Right renal pelvis (tissue), 4 donors: ENCODE measurements around the gene SPATA20. TPM values are rescaled to one million over a fixed set of nuclear protein-coding genes. Genes with fewer than 3 reads are reported as not detected.

Experiments used
- DNase-seq, 4 donors: peaks; one replicate each; pipeline ENCODE4 v3.0.0-alpha.2; 2013; ENCODE audit warnings: low read depth in 4 of 4, low spot score in 3 of 4, missing footprints in 1 of 4
- polyA plus RNA-seq, 4 donors: library from polyadenylated mRNA; unstranded; fragments of 120-200 nt; gene quantifications; one replicate each; pipeline ENCODE4 v1.2.1, GENCODE V29; 2013; ENCODE audit not compliant: insufficient read length in 4 of 4

The SPATA20 gene
- polyA plus RNA-seq, 4 donors: 52.2 to 62.3 (median 53.7) TPM

- DNase-seq: no peak
These were observed 27.1 kb downstream of the SPATA20 start for GRCh38 chr17:50573866-50574611.

- no peak for DNase-seq
These were observed 28.7 kb downstream of the SPATA20 start for GRCh38 chr17:50575581-50576210.

GRCh38 chr17:50576864-50577263 is 29.9 kb downstream of the SPATA20 start:
- DNase-seq: no peak

- no peak for DNase-seq
These were observed 30.5 kb downstream of the SPATA20 start for GRCh38 chr17:50577451-50577954.

- no peak for DNase-seq
These were observed 31.2 kb downstream of the SPATA20 start for GRCh38 chr17:50578173-50578572.

GRCh38 chr17:50579399-50579798 is 32.4 kb downstream of the SPATA20 start:
- no peak for DNase-seq

GRCh38 chr17:50580646-50581045 is 33.7 kb downstream of the SPATA20 start:
- DNase-seq: no peak

- DNase-seq: no peak
These were observed 34.3 kb downstream of the SPATA20 start for GRCh38 chr17:50581316-50581715.

- DNase-seq: no peak
These were observed 35.8 kb downstream of the SPATA20 start for GRCh38 chr17:50582741-50583140.

- no peak for DNase-seq
These were observed 36.7 kb downstream of the SPATA20 start for GRCh38 chr17:50583641-50584040.

GRCh38 chr17:50584116-50584515 is 37.1 kb downstream of the SPATA20 start:
- DNase-seq: no peak

- no peak for DNase-seq
These were observed 37.8 kb downstream of the SPATA20 start for GRCh38 chr17:50584749-50585148.

GRCh38 chr17:50585346-50585745 is 38.4 kb downstream of the SPATA20 start:
- no peak for DNase-seq

GRCh38 chr17:50585891-50586290 is 38.9 kb downstream of the SPATA20 start:
- DNase-seq: no peak

GRCh38 chr17:50586421-50587247 is 39.7 kb downstream of the SPATA20 start:
- DNase-seq: no peak

GRCh38 chr17:50587571-50587970 is 40.6 kb downstream of the SPATA20 start:
- DNase-seq: no peak

- DNase-seq: no peak
These were observed 41.5 kb downstream of the SPATA20 start for GRCh38 chr17:50588391-50589049.

GRCh38 chr17:50589095-50589705 is 42.2 kb downstream of the SPATA20 start:
- DNase-seq: peak in 1 of 4 donors; percentile 52

- no peak for DNase-seq
These were observed 44.2 kb downstream of the SPATA20 start for GRCh38 chr17:50590946-50591737.
